Measurements from ENCODE around the gene NEURL1B.

Gene NEURL1B

DNA sequence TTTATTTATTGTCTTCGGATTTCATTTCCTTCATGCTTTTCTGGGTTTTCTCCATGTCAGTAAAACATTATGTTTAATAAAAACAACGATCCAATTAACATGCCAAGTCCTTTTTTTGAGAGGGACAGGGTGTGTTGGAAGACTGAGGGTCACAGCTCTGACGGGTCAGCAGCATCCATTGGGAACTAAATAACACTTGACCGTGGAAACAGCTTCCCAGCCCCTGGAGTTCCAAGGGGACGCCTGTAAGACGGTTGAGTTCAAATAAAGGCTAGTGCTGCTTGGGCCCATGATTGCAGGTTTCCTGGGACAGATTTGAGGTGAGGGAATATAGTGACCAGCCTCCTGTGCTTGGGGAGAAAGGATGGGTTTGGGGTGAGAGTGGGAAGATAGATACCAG lies 30.4 kb upstream of the NEURL1B start:
- no peak for DNase-seq (ENCODE audit: low read depth in 2 of 2)

DNA sequence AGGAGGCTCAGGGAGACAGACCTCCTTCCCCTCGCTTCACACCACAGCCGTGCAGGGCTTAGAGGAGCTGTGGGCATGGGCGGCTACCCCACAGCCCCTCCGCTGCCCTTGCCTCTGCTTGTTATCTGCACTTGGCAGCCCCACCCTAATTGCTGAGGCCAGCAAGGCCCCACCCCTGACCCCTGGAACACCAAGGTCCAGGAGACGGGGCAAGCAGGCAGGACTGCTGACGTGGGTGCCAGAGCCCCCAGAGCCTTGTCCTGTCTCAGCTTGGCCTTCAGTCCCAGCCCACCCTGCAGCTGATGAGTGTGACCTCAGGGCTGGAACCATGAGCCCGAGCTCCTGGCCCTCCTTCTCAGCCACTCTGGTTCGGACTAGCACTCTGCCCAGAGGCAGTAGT lies 29.1 kb upstream of the NEURL1B start:
- no peak for DNase-seq (ENCODE audit: low read depth in 2 of 2)

DNA sequence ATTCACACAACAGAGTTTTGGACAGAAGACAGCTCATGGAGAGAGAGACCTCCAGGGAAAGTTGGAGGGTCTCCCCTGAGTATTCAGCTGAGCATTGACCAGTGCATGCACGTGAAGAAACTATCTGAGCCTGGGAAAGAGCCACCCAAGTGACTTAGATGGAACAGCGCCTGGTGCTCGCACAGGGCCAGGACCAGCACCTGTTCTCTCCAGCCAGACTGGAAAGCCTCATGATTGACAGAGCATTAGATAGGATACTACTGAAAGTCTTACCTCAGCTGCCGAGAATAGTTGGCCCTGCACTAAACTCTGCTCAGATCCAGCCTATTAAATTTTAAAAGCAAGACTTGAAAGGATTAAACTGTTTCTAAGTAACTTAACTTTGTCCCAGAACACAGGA lies 28.3 kb upstream of the NEURL1B start:
- DNase-seq (ENCODE audit: low read depth in 2 of 2): no peak

DNA sequence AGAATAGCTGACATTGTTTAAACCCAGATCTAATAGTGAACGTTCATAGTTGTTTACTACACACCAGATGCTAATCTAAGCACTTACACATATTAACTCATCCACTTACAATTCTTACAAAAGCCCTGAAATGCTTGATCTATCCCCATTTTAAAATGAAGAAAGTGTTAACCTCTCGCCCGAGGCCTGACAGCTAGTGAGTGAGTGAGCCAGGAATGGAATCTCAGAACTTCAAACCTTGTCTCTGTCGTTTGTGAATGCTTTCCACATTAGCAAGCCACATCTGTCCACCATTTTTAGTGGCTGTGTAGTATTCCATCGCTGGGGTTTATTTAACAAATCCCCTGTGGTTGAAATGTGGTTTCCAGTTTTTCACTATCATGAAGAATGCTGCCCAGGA lies 24.9 kb upstream of the NEURL1B start:
- no peak for DNase-seq (ENCODE audit: low read depth in 2 of 2)

DNA sequence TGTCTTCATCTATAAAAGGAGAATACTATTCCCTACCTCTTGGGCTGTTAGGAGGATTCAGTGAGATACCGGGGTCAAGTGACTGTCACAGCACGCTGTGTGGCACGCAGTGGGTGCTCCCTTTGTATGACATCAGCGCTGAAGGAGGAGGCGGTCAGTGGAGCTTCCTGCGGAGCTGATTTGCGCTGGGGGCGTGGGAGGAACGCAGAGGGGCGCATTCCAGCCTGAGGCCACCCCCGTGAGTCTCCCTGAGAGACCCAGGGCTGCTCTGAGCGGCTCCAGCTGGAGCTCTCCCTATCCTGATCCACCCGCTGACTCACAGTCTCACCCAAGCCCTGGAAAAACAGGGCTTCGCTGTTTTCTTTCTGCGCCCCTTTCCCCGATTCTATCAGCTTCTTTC lies 24.3 kb upstream of the NEURL1B start:
- no peak for DNase-seq (ENCODE audit: low read depth in 2 of 2)

DNA sequence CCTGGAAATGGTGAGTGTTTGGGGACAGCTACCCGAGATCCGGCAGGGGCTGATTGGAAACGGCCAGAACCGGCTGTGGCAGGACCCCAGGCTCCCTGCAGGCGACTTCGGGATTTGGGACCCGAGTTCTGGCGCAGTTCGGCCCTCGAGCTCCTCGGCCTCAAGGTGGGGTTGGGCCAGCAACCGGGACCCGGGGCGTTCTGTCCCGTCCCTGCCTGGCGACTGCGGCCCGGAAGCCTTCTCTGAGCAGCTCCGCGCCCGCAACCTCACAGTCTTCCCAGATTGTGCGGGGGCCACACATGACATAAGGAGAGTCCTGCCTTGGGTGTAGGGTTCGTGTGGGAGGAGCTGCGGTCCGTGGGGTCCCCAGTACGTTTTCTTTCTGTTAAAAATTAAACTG lies 23.2 kb upstream of the NEURL1B start:
- no peak for DNase-seq (ENCODE audit: low read depth in 2 of 2)

DNA sequence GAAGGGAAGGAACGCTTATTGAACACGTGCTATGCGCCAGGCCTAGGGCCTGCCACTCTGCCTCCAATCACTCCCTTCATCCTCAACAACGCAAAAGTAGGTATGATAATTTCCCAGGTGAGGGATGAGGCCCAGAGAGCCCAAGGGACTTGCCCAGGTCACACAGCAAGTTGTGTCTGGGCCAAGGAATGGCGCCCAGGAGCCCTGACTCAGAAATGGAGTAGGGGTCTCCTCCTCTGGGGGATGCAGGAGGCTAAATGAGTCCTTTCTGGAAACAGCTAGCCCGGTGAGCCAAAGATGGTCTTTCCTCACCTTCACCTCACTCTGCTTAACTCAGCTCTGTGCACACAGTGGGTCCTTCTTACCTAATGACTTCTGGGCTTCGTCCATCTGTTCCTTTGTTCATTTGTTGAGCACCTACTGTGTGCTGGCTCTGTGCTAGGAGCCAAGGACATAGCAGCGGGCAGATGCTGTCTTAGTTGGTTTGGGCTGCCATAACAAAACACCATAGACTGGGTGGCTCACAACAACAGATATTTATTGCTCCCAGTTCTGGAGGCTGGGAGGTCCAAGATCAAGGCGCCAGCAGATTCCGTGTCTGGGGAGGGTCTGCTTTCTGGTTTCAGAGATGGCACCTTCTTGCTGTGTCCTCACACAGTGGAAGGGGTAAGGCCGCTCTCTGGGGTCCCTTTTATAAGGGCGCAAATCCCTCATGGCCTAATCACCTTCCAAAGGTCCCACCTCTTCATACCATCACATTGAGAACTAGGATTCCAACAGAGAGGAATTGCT lies 22.3 kb upstream of the NEURL1B start:
- DNase-seq (ENCODE audit: low read depth in 2 of 2): no peak

DNA sequence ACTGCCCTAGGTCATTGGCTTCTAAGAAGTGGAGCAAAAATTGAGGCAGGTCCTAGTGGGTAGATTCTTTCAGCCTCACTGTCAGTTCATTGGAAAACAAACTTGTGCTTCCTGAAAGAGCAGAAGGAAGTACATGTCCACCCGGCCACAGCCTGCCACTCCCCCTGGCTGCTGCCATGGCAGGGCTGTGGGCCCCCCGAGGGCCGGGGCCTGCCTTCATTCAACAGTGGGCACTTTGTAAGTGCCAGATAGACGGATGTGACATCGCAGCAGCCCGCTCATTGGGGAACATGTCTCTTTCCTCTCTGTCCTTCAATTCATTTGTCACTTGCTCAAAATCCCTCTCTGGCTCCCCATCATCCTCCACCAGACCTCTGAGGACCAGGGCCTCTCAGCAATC lies 20.6 kb upstream of the NEURL1B start:
- no peak for DNase-seq (ENCODE audit: low read depth in 2 of 2)

DNA sequence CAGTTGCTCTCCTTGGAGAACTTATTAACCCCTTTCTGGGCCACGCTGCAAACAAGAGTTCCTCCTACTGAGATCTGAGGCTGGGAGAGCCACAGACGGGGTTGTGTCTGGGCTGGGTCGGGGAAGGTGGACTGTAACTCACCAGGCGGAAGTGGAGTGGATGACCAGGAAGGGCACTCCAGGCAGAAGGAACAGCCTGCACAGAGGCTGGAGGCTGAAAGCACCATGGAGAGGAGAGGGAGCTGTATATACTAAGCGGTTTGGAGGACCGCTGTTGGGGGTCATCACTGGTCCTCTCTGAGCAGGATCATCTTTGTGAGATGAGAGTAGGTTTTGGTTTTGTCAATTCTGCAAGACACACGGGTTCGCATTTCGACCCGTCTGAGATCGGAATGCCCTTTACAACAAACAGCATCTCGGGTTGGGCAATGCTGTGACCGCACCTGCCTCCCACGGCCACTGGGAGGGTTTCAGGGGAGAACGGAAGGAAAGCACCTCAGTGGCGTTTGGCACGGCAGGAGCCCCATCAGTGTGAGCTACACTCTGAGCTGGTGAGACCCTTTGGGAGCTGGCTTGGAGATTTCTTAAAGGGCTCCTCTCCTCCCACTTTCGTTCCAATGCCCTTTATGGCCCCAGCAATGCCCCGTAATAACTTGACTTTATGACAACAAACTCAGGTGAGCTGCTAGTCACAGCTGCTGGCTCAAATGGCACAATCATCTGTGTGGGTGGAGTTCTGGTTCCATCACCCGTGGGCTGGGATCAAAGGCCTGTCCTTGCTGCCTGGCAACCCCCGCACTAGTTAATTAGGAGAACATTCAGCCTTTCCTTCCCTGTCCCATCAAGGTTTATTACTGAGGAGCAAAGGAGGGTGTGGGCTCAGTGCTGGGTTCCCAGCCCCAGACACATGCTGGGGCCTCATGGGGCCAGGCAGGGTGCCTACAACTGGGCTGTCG lies 18.7 kb upstream of the NEURL1B start:
- DNase-seq (ENCODE audit: low read depth in 2 of 2): no peak

DNA sequence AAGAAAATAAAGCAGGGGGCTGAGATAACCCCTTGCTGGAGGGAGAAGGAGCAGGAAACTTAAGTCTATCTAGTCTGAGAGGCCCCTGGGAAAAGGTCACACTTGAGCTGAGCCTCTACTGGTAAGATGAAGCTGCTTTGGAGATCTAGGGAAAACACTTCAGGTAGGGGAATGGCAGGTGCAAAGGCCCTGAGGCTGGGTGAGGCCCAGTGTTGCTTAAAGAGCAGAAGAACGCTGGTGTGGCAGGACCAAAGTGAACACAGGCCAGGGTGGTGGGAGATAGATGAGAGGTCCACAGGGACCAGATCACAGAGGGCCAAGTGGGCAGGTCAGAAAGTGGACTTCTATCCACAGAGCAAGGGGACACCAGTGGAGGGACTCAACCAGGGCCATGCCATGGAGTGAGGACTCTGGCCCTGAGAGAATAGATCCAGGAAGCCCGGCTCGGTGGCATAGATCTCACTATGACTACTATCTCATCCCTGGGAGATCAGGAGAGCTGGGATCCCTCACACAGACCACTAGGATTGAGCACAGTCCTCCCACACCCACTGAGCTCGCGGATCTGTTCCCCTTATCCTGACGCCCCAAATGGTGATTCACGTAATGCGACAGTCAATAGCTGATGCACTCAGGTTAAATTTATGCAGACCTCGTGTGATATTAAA lies 17.6 kb upstream of the NEURL1B start:
- DNase-seq (ENCODE audit: low read depth in 2 of 2): no peak

DNA sequence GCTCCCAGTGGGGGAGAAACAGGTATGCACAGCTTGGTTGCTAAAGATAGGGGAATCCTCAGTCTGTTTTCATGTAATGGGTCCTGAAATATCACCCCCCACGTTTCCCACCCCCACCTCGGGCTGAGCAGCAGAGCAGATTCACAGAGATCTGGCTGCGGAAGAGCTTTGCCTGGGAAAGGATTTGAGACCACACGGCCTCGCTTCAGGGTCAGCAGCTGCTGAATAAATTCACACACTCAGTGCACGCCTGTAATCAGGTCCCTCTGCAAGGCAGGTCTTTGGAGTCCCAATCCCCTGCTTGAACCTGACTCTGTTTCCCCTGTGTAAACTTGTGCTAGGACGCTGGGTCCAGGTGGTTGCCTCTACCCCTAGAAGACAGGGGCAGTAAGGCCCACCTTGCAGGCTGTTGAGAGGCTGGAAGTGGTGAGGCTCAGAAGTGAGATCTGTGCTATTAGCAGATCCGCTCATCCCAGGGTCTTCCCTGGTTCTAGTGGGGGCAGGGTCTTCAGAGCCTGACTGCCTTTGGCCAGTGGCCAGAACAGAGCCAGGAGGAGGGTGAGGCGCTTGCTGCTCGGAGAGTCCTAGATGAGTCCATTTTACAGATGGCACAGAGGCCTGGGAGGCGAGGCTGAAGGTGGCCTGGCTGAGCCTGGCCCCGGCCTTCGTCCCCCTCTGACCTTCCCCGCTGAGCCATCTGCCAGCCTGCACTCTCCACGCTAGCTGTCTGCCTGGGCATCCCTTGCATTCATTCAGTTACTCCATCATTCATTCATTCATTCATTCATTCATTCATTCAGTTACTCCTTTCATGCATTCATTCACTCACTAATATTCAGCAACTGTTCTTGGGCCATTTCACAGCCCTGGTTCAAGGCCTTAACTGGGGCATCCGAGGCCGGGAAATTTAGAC lies 16.7 kb upstream of the NEURL1B start:
- DNase-seq (ENCODE audit: low read depth in 2 of 2): no peak

DNA sequence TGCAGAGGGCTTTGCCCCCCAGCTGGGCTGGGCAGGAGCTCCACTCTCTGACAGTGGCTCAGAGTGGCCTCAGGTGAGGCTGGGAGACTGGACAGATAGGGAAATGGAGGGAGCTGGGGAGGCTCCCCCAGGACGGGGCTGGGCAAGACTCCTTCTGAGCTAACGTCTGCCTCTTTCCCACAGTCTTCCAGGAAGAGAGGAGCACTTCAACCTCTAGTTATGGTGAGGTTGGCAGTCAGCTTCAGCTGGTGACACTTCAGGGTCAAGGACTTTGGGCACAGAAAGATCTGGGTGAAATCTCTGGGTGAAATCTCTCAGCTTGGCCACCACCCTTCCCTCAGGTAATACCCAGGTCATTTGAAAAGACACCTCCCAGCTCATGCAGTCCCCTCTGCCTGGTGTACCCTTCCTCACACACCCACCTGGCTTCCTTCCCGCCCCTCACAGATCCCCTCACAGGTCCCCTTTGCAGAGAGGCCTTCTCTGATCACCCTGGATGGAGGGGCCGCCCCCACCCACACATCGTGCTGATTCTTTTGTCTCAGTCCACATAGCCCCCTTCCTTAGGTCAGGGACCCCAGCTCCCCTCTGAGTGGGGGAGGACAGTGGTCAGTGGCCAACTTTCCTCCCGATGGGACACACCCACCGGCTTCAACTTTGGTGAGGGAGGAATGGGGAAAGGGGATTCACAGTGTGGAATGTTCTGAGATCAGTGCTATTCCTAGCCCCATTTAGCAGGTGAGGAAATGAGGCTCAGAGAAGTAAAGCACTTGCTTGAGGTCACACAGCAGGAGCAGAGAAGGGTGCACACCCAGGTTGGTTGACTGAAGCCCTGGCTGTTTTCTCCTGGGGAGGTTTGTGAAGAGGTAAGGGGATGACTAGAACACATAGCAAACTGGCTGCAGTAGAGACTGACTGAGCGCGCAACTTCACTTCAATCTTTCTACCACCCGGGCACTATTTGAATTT lies 15.8 kb upstream of the NEURL1B start:
- no peak for DNase-seq (ENCODE audit: low read depth in 2 of 2)

DNA sequence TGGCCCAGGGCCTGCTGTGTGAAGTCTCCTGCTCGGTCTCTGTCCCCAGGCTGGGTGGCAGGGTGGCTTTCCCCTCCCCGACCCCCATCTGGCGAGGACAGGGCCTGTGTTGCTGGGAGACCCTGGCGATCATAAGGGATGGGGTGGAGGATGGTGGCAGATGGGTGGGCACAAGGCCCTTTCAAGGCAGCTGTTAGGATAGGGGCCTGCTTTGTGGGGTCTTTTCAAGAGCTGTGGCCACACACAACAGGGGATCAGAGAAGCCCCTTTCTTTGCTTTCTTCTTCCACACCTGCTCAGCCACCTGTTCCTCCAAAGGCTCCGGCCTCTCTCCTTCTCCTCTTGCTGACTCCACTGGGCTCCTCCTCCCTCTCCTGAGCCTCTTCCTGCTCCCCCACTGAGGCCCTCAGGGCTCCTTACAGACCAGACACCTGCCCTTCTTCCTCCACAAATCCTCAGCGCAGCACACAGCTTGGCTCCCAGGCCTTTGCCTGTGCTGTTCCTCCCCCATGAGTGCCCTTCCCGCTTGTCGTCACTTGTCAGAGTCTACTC lies 15.0 kb upstream of the NEURL1B start:
- DNase-seq (ENCODE audit: low read depth in 2 of 2): no peak

DNA sequence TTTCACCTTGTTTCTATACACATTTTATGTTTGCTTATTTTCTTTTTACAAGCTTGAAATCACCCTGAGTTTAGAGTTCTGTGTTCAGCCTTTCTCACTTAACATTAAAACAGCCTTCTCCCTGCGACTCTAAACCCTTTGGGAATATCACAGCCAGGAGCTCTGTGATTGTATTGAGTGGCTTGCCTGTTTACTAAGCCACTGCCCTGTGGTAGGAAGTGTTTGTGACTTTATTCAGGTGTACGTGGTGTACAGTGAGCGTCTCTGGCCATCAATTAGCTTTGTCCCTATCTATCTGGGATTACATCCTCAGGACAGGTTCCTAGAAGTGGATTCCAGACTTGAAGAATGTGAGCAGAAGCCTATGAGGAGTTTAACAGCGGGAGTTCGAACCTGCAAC lies 11.0 kb upstream of the NEURL1B start:
- no peak for DNase-seq (ENCODE audit: low read depth in 2 of 2)

DNA sequence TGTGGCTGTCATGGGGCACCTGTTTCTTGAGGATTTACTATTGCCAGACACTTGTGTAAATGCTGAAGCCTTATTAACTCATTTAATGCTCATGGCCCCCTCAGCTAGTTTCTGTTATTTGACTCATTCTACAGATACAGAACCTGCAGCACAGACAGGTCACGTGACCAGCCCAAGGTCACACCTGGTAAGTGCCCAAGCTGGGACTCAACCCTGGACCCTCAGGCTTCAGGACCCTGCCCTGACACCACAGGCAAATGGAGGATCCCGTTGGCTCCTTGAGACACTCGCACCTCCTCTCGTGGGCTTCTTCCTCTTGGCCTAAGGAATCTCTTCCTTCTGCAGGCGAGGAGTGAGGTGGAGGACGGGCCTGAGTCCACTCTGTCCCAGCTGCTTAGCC lies 10.6 kb upstream of the NEURL1B start:
- no peak for DNase-seq (ENCODE audit: low read depth in 2 of 2)

DNA sequence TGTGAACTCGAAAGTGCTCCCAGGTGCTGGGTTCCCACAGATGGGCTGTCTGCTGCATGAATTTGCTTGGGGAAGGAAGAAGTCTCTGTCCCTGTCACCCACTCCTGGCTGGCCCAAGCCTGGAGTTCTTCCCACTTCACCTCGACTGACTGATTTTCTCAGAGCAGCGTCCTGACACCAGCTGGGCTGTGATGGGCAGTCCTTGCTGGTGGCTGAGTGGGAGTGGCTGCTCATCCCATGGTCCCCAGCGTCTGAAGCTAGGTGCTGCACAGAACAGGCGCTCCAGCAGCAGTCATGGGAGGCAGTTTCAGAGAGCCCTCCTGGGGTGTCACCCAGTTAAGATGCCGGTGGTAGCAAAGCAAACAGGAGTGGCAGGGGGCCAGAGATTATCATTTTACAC lies 10.1 kb upstream of the NEURL1B start:
- DNase-seq (ENCODE audit: low read depth in 2 of 2): no peak

DNA sequence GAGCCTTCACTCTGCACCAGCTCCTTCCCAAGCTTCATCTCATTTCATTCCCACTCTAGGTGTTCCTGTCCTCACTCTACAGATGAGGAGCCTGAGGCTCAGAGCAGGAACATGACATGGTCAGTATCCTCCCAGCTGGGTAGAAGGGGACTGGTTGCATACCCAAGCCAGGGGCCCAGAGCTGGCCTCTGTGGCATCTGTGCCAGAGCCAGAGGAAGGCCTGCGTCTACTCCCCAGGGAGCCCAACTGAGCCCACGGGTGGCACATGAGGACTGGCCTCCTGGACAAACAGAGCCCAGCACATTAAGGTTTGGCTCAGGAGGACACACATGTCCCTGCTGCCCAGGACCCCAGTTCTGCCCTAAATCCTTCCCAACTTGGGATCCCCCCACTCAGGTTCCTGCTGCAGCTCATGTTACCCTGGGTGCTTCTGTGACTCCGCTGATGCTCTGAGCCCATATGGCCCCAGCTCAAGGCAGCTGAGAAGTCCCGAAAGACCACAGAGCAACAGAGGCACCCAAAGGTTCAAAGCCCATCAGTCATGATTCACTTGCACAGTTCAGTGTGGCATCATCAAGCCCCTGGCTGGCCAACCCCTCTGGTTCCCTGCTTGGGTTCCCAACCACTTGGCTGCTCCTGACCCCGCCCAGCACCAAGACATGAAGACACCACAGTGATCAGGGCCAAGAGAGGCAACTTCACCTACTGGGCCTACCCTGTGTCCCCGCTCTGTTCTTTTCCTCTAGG lies 8.5 kb upstream of the NEURL1B start:
- DNase-seq (ENCODE audit: low read depth in 2 of 2): no peak

DNA sequence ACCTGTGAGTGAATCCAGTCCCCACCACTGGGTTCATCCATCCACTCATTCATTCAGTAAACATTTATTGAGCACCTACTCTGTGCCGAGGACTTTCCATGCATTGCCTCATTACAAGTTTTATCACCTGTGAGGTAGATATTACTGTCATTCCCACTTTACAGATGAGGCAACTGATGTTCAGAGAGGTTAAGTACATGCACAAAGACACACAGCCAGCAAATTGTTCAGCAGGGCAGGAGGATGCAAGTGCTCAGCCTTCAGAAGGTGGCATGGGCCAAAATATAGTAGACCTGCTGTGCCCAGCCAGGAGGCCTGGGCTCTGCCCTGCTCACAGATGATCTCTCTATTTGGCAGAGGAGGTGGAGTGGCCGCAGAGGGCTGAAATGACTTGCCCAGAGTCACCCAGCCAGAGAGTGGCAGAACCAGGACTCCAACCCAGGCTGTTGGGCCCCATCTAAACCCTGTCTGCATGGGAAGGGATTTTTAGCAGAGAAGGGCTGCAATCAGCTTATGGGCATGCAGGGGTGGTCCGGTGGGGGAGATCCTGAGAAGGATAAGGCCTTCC lies 7.6 kb upstream of the NEURL1B start:
- no peak for DNase-seq (ENCODE audit: low read depth in 2 of 2)
